Stimulated activated CD8-positive, alpha-beta memory T cell treated with anti-CD3 and anti-CD28 coated beads, Interleukin-12 subunit alpha, Interleukin-12 subunit beta, amount 100 ng/mL, for 4 hours (primary cell): ENCODE measurements around the gene KDM4C.
"Not testable (repeated sequence)": the region's sequence is repeated elsewhere in the genome, so short reads cannot be mapped to it uniquely, and the experiment has no call there.

Experiments used
- DNase-seq: peaks from one replicate; pipeline ENCODE4 v3.0.0-alpha.2; 2020; ENCODE audit warnings: low read depth

The KDM4C gene

DNA sequence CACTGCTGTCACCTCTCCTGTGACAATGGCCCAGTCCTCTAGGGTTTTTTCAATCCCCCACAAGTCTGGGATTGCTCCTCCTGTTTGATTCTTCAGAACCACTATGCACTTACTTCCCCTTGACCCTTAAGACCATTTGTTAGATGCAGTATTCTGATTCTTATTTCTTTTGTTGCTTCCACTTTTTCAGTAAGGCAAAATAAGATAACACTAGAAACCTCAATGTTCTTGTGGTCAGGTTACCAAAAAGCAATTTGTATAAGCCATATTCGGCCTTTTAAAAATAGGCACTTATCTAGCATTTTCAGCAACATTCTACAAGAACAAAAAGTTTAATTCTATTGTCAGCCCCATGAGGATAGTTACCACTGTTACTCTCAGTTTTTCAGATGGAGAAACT is 220.0 kb downstream of the KDM4C start:
- DNase-seq: no peak

DNA sequence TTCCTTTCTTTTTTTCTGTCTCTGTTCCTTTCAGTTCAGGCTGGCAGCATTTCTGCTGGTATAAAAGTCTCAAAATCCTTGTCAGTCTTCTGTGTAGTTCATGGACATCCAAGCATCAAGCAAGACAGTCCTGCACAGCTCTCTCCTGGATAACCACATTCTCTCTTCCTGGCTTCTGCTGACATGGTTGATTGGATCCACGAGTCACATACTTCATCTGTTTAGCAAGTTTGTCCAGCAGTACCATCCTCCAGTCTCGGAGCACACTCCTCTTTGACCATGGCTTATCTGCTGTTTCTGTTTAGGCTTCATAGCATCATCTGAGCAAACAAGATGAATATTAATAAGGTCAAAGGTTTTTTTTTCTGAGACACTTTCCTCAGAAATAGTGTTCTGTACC is 220.8 kb downstream of the KDM4C start:
- DNase-seq: no peak

DNA sequence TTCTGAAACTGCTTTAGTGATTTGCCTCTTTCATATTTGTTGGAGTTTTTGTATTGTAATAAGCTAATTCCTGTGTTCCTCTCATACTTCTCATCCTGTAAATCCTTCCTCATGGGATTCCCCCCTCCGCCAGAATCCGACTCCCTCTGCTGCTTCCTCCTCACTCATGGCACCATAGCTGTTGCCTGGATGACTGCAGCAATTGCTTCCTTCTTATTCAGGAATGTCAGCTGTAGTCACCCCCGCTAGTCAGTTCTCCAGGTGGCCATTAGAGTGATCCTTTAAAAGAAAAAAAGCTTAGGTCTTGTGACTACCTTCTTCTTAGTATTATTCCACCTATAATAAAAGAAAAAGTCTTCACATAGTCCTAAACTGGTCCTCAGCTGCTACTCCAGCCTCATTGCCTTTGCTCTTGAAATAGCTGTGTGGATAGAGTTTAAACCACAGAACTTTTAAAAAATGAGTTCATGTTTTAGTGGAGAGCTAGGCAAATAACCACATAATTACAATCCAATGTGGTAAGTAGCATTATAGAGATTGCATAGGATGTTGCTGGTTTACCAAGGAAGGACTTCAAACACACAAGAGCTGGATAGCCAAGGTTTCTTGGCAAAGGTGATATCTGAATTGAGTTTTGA is 227.3 kb downstream of the KDM4C start:
- no peak for DNase-seq

DNA sequence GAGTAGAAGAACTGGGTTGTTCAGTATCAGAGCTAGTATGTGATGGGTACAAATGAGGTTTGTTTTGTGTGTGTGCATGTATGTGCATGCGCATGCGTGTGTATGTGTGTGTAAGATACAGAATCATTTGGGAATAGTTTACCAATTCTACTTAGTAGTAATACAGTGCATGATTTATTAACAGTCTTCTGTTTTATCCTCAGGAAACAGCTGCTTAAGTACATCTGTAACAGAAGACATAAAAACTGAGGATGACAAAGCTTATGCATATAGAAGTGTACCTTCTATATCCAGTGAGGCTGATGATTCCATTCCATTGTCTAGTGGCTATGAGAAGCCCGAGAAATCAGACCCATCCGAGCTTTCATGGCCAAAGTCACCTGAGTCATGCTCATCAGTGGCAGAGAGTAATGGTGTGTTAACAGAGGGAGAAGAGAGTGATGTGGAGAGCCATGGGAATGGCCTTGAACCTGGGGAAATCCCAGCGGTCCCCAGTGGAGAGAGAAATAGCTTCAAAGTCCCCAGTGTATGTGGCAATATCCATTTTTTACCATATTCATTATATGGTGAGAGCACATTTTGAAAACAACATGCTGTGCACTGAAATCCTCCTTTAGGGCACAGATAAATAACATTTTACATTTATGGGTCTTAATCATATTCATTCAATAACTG is 228.5 kb downstream of the KDM4C start:
- DNase-seq: no peak

DNA sequence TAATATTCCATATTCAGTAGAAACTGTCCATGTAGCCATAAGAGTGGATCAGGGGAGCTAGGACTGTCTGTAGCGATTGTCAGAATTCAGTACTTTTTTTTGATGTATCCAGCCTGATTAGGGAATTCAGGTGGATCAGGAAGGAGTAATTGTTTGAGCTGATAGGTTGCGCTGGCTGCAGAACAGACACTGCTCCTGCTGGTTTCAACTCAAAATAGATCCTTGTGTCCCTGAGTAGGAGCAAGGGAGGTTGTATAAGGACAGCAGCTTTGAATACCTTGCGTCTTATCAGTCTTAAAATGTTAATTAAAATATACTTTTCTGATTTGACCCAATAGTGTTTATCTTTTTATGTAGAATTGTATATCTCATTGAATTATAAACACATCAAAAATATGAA is 229.6 kb downstream of the KDM4C start:
- DNase-seq: no peak

DNA sequence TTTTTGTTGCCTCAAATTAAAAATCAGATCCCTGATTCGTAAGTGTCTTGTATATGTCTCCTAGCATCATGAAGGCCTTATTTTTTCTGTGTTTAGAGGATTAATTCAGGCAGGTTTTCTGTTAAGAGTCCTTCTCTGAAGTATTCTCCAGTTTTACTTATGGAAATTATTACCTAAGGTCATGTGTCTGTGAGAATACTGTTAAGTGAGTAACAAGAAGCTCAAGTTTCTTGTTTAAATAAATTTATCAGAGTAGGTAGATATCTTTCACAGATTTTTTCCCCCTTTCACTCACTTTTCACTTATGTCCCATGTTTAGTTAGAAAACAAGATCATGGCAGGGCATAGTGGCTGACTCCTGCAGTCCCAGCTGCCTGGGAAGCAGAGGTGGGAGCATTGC is 233.6 kb downstream of the KDM4C start:
- no peak for DNase-seq

DNA sequence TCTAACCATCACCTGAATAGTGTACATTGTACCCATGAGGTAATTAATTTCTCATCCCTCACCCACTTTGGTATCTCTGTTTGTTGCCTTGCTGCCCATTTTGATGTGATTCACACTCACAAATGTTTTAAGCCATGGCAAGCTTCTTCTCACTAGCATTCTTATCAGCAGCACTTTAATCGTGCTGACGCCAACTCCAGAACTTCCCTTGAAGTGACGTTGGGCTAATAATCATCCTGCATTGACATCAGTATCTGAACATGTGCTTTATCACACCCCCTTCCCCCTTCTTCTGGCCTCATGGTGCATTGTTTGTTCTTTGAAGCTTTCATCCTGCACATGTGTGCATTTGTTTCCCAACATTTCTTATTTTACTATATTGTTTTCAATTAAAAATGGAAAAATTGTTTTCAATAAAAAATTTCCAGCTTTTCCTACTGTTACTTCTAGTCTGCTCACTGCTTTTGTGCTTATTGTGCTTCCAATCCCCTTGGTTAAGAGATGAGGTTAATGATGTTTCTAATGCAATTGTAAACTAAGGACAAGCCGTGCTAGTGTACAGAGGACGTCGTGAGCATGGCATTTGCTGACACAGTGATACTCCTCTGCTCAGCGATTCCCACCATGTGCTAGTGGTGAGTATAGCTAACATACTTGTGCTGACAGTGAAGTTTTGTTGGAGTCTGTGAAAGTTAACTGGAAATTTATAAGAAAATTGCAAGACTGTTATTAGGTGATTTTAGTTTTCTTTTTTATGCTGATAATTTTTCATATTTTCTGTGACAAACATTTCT is 238.5 kb downstream of the KDM4C start:
- no peak for DNase-seq

DNA sequence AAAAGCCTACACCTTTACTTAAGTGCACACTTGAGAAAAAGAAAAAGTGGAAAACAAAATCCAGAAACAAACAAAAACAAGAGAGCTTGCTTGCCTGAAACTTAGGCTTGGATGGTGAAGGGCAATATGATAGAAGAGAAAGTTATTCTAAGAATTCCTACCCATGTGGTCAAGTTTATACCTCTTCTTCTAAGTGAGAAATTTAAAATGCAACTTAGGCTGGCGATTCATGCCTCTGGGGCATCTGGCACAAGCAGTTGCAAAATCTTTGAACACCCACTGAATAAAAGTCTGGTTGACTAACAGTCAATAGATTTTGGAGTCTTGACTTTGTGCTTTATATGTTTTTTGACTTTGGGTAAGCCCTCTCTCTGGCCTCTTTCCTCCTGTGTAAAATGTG is 239.6 kb downstream of the KDM4C start:
- DNase-seq: no peak

DNA sequence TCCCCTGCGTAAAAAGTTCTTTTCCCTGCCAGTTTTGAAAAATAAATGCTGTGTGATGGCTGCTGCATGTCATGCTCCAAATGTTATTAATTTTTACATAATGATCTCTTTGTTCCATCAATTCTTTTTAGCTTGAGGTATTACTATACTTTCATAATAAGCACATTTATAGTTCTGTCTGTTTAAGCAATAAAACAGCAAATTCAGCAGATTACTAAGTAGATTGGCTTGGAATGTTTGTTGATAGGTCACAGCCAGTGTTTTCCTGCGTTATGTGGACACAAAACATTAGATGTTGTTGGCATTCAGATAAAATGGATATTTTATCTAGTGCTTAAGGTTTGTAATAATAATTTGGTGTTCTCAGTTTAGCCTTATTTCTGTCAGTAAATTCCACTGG is 242.0 kb downstream of the KDM4C start:
- no peak for DNase-seq

DNA sequence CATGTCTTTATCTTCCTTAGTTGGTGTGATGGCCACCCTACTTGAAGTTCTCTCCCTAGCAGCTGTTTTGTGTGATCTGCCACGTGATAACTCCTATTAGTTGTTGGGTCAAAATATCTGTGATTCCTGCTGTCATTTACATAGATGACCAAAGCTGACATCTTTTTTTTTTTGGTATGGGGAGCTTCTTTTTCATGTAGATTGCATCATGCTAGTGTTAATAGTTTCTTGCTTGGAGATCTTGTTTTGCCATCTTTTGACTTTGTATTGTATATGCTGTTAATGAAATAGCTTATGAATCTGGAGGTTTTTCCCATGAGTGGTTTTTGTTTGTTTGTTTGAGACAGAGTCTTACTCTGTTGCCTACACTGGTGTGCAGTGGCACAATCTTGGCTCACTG is 243.8 kb downstream of the KDM4C start:
- DNase-seq: no peak

DNA sequence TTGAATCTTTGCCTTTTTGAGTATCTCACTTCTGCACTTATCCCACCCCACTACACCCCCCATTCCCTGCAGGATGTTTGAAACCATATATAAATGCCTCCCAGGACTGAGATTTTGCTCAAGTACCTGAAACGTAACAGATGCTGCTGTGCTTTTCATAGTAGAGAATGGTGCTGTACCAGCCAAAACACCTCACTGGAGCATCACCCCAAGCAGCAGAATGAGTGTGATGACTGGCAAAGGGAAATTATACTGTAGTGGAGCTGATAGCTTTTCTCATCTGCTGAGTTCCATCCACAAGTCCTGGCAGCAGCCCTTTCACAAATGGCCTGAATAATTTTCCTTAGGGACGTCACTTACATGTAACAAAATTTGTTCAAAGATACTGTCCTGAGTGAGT is 246.1 kb downstream of the KDM4C start:
- DNase-seq: no peak

DNA sequence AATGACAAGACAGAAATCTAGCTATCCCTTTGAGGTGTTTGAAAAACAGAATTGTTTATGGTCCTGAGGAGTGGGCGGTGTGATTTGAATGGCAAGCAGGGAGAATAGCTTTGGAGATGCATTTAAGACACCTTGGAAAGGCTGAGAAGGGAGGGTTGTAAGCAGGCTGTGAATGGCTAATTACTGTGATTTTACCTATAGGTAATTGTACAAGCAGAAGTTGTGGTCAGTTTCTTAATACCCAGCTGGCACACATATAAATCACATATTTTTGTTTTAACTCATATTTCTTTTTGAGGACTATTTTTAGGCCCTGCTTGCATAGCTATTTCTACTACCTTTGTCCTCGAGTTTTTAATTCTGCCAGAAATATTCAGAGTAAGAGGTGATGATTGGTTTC is 248.6 kb downstream of the KDM4C start:
- DNase-seq: no peak

DNA sequence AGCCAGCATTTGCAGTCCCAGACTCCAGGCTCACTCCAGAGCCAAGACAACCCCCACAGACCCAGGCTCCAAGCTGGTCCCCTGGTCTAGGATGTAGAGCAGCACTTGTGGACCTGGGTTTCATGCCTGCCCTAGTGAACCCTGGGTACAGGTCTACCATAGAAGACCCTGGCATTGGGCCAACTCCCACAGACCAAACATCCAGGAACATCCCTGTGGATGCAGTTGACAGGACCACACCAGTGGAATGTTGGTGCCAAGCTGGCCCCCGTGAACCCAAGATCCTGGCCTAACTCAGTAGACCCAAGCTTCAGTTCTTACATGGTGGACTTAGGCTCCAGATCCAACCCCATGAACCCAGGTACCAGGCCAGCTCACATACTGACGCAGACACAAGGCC is 250.6 kb downstream of the KDM4C start:
- DNase-seq: no peak

DNA sequence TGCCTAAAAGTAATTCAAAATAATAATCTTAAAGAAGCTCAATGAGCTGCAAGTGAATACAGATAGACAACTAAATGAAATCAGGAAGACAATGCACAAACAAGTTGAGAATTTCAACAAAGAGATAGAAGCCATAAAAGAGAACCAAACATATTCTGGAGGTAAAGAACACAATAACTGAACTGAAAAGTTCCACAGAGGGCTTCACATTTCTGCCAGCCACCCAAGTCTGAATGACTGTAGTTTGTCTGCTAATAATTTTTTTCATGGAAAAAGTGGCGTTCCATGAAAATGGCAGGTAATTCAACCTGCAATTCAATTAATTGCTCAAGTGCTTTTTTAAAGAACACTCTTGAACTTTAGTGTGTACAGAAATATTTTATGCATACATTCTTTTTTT is 251.3 kb downstream of the KDM4C start:
- DNase-seq: no peak

DNA sequence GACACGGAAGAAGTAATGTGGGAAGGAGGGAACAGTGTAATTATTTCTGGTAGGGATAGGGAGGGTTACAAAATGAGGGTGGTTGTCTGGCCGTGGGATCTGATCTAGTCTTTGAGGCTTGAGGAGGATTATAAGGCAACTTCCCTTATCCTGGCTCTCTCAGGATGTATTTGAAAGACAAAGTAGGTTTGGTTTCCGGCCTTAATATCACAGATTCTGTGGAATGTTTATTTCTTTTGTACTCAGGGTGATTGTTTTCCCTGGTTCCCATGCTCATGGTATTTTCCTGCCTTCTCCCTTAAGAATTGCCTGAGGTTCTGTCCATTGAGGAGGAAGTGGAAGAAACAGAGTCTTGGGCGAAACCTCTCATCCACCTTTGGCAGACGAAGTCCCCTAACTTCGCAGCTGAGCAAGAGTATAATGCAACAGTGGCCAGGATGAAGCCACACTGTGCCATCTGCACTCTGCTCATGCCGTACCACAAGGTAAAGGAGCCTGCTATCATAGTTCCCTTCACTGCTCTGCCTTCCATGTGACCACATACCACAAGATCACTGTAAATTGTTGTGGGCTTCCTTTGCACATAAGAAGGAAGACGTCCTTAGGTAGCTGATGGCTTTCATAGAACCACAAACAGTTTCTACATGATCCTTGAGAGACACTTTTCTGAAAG is 253.8 kb downstream of the KDM4C start:
- DNase-seq: no peak

DNA sequence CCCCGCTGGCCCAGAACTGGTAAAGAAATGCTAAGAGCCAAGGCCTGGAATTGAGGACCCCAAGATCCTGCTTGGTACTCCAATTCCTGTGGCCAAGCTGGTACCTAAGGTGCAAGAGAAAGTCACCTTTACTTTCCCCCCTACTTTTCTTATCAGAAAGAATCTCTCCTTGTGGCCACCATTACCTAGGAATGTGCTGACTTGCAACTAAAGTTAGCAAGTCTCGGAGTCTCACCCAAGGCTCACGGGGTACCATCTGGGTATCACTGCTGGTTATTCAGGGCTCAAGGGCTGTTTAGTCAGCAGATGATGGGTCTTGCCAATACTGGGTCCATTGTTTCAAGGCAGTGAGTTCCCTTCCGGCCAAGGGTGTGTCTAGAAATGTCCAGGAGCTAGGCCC is 270.2 kb downstream of the KDM4C start:
- DNase-seq: no peak

DNA sequence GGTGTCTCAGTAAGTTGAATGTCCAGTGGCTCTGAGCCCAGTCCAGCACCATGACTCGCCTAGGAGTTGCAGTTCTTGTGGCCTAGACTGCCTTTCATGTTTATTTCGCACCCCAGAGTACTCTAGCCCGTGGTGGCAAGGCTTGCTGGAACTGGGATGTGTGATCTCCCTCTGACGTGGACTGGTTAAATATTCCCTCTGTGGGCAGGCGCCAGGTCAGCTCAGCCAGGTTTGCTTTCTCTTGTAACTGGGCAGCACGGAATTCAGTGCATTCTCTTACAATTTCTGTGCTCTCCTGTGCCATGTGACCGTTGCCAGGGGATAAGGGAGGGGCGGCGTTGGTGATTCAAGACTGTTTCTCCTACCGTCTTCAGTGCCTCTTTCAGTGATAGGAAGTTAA is 270.8 kb downstream of the KDM4C start:
- DNase-seq: no peak

DNA sequence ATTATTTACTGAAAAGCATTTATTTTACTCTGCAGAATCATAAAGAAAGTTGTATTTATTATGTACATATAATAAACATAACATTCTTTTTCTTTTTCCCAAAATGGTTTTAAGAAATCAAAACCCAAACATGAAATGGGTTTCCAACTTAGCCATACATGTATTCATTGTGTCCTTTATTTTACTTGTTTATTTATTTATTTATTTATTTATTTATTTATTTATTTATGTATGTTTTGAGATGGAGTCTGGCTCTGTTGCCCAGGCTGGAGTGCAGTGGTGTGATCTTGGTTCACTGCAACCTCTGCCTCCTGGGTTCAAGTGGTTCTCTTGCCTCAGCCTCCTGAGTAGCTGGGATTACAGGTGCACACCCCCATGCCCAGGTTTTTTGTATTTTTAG is 273.2 kb downstream of the KDM4C start:
- DNase-seq: not testable (repeated sequence)

DNA sequence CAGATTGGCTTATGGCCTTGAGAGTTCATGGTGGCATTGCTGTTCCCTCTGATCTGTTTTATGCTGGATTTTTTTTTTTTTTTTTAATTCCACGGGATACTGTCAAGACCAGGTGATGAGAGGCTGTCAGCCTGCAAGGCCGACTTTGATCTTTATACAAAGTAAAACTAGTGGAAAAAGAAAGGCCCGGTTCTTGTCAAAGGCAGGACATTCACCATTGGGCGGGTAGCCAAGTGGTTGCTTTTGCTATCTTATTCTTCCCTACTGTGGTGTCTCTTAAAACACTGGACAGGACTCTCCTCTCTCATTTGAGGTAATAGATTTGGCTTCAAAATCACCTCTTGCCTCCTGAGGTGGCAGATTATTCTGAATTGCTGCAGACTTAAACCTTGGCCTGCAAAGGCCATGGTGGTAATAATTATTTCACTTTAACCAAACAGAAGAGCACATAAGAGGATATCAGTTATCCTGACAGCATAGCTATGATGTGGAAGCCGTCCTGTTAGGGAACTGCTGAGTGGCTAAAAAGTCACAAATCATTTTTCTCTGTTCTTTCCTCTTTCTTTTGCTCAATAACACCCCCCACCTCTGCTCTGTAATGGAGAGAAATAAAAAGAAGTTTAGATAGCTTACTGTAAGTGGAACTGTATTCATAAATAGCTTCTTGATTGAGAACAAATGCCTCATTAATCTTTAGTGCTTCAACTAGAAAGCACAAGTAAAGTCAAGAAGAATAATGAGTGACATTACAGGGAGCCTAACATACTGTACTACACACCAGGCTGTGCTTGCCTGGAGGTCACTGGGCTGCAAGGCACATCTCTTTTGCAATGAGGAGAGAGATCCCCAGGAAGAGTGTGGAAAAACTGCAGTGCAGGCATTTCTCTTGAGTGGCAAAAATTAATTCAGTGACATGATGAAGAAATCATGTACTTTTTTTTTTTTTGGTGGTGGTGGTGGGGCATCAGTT is 275.6 kb downstream of the KDM4C start:
- no peak for DNase-seq

DNA sequence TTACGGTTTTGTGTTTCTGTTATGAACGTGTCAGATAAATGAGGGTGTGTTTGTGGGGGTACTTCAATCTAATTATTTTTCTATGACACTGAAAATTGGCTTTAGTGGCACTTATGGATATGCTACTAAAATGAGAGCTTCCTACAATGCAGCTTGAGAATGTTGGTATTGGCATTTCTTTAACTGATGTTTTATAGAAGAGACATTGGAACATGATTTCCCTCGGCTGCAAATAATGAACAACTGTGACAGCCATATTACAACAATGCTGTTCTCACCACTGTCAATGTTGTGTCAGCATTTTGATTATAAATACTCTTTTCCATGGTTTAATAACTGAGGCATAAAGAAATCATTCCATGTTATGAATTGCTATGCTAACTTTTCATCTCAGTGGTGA is 279.4 kb downstream of the KDM4C start:
- DNase-seq: no peak

DNA sequence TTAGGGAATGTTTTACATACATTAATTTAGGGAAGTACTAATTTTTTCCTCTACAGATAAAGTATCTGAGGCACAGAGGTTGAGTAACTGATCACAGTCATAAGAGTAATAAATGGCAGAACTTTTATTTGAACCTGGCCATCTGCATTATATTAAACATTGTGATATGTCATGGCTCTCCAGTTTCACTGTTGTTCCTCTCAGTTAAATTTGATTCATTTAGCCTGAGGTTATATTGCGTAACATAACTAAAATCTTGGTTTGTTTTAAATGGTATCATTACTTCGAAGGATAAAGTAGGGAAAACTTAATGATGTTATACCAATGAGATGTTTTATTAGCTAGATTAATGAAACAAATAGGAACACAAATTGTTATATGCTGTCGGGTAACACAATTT is 284.4 kb downstream of the KDM4C start:
- DNase-seq: no peak

DNA sequence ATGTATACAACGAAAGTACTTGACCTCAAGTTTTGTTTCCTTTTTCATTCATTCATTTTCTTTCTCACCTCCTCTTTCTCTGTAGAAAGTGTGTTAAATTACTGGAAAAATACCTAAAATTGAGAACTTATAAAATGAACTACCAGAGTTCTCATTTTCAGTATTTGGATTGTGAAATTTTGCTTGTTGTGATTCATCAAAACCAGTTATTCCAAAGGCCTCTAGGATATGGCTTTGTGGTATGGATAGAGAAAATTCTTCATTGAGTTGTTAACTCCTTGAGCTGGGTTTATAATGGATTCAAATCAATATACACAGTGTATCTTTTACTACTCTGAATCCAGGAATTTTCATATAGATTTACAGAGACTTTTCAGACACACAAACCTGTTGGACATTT is 287.6 kb downstream of the KDM4C start:
- no peak for DNase-seq
